Measurements from ENCODE around the gene ABO.
"Not testable (repeated sequence)": the region's sequence is repeated elsewhere in the genome, so short reads cannot be mapped to it uniquely, and the experiment has no call there.

ABO gene

DNA sequence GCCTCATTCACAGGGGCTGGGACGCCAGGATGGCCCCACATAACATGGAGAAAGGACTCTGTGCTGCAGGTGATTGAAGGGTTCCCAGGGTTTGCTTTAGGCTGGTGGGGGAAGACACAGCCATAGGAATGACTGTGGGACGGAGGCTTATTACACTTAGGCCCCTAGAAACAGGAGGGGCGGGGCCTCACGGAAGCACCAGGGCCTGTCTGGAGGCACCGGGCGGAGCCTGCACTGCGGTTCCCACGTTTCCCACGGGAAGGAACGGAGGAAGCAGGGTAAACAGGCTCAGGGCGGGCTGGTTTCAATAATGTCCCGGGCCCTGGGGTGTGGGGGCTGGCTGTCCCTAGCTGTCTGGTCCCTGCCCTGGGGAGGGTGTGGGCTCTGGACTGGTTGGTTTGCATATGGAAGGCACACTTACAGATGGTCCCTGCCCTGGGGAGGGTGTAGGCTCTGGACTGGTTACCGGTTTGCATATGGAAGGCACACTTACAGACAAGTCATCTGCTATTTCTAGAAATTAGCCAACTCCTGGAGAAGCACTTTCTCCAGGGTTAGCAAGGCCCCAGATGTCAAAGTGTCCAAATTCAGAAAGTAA is 51.7 kb downstream of the ABO start:
- FAIRE-seq, result not testable (repeated sequence)

GRCh38 chr9:133221994-133222393 is 53.0 kb downstream of the ABO start:
- FAIRE-seq, result not testable (repeated sequence)

DNA sequence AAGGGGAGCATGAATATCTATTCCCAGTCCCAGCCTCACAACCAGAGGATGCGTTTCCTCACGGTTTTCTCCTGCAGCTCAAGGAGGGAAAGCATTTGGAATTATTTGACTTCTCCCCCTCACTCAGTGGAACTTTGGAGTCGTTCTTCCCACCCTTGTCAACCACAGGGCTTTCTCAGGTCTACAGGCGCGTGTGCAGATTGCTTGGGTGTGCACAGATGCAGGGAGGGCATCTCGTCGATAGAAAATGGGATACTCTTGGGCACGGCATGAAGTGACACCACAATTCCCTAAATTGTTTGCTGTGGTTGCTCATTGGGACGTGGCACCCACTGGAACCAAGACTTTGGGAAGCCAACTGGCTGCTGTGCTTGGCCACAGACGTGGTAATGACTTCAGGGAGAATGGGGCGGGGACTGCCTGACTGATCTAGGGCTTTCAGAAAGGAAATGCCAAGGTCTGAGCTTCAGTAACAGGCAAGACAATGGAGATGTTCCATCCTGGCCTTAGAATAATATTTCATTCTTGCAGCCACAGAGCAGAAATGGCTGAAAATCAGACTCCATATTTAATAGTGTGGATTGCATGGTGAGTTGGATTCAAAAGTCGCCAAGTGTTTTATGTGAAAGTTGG is 53.7 kb downstream of the ABO start:
- FAIRE-seq, result no peak

DNA sequence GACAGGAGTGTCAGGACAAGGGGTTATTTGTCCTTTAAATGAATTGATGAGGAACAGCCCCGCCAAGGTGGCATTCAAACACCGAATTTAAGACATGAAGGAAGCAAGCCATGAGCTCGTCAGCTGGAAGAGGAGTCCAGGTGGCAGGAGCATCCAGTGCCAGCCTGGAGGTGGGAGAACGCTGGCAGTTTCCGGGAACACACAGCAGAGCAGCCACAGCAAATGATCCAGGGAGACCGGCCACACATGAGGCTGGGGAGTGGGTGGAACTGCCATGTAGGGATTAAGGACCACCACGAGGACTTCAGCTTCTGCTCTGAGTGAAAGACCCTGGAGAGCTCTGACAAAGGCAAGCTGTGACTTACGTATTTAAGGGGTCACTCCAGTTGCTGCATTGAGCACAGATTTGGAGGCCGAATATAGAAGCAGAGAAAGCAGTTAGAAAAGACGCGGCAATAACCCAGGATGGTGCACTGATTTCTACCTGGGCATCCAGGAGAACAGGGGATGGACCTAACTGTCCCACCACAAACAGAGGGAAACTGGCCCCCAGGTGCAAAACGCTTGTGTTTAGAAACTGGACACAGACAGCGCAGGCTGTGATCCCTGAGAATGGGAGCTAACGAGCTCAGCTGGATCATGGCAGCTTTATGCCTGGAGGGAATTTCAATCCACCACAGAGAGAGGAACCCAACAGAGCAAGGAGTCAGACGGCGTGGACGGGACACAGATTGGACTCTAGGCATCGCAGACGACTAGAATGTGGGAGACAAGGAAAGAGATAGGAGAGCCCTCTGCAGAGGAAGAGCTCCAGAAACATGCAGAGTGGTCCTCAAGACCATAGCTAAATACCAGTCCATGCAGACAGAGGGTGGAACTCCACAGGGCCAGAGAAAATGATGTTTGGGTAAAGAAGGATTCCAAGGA is 56.7 kb downstream of the ABO start:
- not testable (repeated sequence) for FAIRE-seq

GRCh38 chr9:133217333-133217988 is 57.5 kb downstream of the ABO start:
- FAIRE-seq, result not testable (repeated sequence)

DNA sequence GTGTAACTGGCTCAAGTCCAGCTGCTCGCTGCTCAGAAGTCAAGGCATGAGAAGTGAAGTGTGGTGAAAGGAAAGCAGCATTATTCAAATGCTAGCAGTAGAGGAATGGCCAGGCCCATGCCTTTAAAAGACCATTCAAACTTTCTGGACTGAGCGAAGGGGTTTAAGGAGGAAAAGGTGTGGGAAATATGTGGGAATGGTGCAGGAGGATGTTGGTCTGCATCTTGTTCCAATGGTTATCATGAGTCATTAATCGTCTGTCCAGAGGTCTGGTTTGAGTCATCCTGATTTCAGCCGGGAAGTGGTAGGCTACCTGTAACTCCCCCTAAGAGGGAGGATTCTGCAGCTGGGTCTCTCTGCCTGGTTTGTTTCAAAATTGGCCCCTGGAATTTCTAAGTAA is 60.7 kb downstream of the ABO start:
- not testable (repeated sequence) for FAIRE-seq

DNA sequence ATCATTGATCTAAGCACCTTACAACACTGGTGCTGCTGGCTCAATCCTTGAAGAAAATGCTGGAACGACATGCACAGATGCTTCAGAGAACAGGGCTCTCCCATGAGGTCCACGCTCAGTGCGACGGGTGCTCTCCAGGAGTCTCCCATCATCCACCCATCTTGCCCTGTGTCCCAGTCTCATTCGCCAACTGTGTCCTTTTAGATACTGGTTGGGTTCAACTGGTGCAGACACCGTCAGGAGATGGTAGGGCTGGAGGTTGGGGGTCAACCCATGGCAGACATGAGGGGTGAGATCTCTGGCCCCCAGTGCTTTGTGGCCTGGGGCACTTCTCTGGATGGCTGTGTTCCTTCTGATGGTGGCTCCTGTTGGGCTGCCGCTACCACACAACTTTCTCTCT is 64.4 kb downstream of the ABO start:
- no peak for FAIRE-seq

DNA sequence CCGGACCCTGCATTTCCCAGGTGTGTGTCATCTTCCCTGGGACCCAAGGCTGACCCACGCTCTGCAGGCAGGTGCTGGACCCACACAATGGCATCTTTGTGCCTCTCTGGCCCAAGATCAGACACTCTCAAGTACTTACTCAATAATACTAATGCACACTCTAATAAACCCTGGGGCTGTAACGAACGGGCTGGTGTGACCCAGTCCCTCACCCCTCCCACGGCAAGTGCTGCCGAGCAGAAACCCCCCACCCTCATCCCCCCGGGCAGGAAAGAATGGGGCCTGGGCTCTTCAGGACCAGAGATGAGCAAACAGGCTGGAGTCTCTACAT is 64.8 kb downstream of the ABO start:
- no peak for FAIRE-seq

DNA sequence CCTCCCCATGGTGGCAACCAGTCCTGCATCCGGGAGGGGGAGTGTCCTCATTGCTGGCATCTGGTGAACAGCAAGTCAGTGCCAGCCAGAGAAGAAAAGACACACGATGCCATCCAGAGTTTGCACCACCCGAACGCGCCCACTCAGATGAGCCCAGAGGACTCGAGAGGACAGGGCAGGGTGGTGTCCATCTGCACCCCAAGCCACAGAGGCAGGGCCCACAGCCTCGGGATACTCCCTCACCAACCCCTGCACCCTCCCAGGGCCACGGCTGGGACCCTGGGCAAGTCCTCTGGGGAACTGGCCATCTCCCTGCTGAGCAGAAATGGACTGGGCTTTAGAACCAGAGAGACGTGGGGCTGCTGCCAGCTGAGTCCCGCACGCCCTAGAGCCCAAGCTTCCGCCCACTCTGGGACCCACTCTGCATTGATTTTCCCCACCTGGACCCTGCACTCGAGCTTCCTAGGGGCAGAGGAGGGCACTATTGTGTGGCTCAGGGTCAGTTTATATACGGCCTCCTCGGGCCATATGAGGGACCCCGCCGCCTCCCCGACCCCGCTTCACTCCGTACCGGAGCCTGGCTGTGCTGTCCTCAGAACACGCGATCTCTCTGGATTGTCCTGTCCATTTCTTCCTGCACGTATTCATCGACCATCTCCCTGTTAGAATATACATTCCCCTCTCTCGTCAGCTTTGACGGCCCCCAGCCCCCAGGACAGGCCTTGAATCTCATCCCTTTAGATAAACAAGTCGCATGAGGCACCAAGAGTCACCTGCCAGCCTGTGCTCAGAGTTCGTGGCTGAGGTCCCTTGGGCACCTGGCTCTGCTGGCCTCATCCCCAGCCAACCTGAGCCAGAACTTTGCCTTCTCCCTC is 65.4 kb downstream of the ABO start:
- FAIRE-seq, result not testable (repeated sequence)

DNA sequence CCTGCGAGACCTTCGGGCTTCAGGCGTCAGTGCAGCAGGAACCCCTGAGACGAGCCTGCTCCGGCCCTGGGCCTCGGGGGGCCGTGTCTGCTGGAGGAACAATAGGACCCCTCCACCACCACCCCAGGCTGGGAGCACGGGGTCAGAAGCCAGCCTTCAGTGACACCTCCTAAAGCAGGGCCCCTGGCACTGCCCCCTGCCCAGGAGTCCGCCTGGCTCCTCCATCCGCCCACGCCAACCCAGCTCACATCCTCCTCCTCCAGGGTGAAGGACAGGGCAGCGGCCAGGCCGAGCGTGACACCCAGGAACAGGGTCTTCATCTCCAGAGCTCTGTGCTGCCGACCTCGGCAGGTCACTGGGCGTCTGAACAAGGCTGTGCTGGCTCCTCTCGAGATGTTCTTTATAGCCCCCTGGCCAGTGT is 66.1 kb downstream of the ABO start, which contains the start of gene OBP2B:
TSS of gene OBP2B (minus strand) at position 371 of the 421 bp plus-strand sequence. CDS start at position 320, 51 bp downstream.
- not testable (repeated sequence) for FAIRE-seq

GRCh38 chr9:133208171-133208879 is 66.7 kb downstream of the ABO start:
- FAIRE-seq, result not testable (repeated sequence)

DNA sequence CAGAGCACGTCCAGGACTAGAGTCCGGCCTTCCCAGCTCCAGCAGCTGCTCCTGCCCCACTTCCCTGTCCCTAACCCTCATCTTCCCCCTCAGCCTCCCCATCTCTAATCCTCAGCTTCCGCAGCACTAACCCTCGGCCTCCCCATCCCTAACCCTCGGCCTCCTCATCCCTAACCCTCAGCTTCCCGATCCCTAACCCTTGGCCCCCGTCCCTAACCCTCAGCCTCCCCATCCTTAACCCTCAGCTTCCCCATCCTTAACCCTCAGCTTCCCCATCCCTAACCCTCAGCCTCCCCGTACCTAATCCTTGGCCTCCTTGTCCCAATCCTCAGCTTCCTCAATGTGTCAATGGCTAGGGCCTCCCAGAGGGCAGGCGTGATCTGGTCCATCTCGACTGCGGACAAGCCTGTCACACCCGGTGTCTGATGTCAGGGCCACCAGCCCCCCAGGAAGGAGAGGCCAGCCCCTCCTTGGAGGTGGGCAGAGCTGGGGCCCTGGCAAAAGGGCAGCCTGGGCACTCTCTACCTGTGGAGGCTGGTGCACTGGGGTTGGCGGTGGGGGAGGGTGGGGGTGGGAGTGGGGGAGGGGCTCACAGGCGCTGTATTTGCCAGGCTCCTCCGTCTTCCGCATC is 67.3 kb downstream of the ABO start:
- FAIRE-seq, result no peak

DNA sequence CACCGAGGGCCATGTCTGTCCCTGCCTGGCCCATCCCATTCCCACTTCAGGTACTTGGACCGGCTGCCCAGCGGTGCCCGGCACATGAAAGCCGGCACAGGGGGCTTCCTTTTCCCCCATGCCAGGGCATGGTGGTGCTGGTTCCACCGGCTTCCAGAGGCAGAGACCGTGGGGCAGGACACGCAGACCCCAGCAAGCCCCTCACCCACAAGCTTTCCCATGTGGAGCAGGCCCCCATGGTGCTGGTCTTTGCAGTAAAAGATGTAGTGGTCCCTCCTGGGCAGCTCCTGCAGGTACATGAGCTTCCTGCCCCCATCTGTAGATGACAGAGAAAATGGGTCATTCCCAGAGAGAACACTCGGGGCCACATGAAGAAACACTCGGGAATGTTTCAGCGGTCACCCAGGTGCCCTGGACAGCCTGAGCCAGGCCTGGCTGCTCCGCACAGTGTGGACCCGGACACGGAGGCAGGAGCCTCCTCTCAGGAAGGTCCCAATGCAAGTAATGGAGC is 67.9 kb downstream of the ABO start:
- FAIRE-seq, result no peak

DNA sequence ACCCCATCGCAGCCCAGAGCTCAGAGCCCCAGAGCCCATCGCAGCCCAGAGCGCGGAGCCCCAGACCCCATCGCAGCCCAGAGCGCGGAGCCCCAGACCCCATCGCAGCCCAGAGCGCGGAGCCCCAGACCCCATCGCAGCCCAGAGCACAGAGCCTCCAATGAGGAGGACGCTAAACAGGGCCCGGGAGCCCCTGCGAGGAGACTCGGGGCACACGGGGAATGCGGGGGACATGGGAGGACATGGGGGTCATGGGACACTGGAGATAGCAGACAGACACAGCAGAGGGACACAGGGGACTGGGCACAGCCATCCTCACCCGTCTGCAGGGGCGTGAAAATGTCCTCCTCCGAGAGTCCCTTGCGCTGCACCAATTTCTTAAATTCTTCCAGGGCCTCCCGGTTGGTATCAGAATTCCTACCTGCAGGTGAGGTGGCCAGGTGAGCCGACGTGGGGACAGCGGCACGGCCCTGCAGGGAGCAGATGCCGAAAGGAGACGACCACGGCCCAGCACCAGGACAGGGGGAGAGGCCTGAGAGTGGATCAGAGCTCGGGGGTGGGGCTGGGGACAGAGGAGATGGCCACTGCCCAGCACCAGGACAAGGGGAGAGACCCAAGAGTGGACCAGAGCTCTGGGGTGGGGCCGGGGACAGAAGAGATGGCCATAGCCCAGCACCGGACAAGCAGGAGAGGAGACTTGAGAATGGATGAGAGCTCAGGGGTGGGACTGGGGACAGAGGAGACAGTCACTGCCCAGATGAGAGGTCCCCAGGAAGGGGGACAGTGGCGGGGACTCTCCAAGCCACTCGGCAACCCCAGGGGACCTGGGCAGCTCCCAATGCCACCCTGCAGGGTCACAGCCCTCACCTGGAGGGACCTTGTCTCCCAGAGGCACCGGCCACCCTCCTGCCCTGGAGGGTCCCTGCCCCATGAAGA is 68.7 kb downstream of the ABO start:
- no peak for FAIRE-seq

GRCh38 chr9:133205481-133205887 is 69.5 kb downstream of the ABO start:
- not testable (repeated sequence) for FAIRE-seq
